Parathyroid adenoma (tissue), 2 donors: ENCODE measurements around the gene MYO19.
A peak's percentile ranks its signal among the peaks of the same experiment; 100 is the strongest.

ENCODE experiments used
- H2AFZ ChIP-seq: fragments of 300-600 bp; sonication (generic); one replicate; pipeline ENCODE4 v1.7.0; 2017; ENCODE audit warnings: antibody characterized with exemption, mild to moderate bottlenecking
- H3K27ac ChIP-seq: fragments of 300-600 bp; sonication (generic); one replicate; pipeline ENCODE4 v1.7.0; 2017
- H3K27me3 ChIP-seq: fragments of 300-600 bp; sonication (generic); one replicate; pipeline ENCODE4 v1.7.0; 2017; ENCODE audit warnings: low read length; ENCODE audit not compliant: control insufficient read depth, insufficient read depth
- H3K36me3 ChIP-seq: fragments of 300-600 bp; sonication (generic); one replicate; pipeline ENCODE4 v1.7.0; 2017; ENCODE audit warnings: low read length; ENCODE audit not compliant: control insufficient read depth, insufficient read depth
- H3K4me1 ChIP-seq: fragments of 300-600 bp; sonication (generic); one replicate; pipeline ENCODE4 v1.7.0; 2017; ENCODE audit warnings: control low read depth
- H3K4me2 ChIP-seq: fragments of 300-600 bp; sonication (generic); one replicate; pipeline ENCODE4 v1.7.0; 2017; ENCODE audit warnings: low read length
- H3K4me3 ChIP-seq: fragments of 300-600 bp; sonication (generic); one replicate; pipeline ENCODE4 v1.7.0; 2017; ENCODE audit warnings: low read depth, low read length
- H3K79me2 ChIP-seq: fragments of 300-600 bp; sonication (generic); one replicate; pipeline ENCODE4 v1.7.0; 2017; ENCODE audit warnings: control low read depth
- H3K9ac ChIP-seq: fragments of 300-600 bp; sonication (generic); one replicate; pipeline ENCODE4 v1.7.0; 2017; ENCODE audit warnings: mild to moderate bottlenecking
- H3K9me3 ChIP-seq: fragments of 300-600 bp; sonication (generic); one replicate; pipeline ENCODE4 v1.7.0; 2017; ENCODE audit warnings: low read length; ENCODE audit not compliant: control insufficient read depth
- TF ChIP-seq, protein P1 (sequence below): fragments of 300-600 bp; sonication (generic); IDR thresholded peaks from one replicate; pipeline ENCODE4 v1.7.0; 2017; ENCODE audit warnings: antibody characterized with exemption, mild to moderate bottlenecking
- donor health status: primary hyperparathyroidism.

MYO19 gene

DNA sequence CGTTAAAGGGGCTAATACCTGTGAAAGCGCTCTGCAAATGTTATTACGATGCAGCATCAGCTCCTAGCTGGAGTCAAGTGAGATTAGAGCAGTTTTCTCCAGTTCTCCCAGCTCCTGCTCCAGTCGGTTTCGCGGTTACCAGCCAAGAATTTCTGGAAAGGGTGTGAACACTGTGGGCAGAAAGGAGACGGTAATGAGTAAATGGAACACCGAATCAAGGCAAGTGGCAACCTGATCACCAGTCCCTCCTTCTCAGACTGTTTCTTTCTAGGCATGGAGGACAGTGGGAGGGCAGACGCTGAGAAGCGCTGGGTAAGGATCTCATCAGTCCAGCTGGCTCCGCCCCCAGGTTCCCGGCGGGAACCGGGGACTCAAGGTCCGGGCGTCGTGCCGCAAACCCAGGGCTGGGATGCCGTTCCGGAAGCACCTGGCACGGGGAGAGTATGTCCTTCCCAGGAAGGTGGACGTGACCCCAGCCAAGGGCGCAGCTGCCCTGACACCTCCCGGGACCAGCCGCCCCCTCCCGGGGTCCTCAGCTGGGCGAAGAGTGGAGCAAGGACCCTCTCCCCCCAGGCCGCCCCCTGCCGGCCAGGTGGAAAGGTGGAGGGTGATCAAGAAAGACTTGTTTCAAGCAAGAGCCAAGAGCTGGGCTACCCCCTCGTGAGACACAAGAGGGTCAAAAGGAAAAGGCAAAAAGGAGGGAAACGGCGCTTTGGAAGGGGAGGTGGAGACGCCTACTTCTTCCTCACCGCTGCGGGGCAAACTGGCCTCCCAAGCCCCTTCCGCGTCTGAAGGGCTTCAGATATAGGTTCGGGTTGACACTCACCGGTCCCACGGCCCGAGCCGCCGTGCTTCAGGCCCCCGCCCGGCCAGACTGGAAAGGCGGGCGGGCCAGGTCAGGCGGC lies 481 bp downstream of the MYO19 start:
- Histone ChIP-seq H3K9ac (peak overlapping the region; percentile 47), H3K79me2 (peaks cover 3% of the 10 kb centered on the region), H3K27me3 (no peaks in the 10 kb centered on the region), H3K36me3 (no peaks in the 10 kb centered on the region), H3K4me2 (peak overlapping the region; percentile 85), H3K27ac (peak overlapping the region; percentile 93), H3K4me1 (peaks cover 5% of the 10 kb centered on the region), H2AFZ (peak overlapping the region; percentile 95), H3K9me3 (no peaks in the 10 kb centered on the region), H3K4me3 (peak overlapping the region; percentile 80)
- TF ChIP-seq, protein P1, sequence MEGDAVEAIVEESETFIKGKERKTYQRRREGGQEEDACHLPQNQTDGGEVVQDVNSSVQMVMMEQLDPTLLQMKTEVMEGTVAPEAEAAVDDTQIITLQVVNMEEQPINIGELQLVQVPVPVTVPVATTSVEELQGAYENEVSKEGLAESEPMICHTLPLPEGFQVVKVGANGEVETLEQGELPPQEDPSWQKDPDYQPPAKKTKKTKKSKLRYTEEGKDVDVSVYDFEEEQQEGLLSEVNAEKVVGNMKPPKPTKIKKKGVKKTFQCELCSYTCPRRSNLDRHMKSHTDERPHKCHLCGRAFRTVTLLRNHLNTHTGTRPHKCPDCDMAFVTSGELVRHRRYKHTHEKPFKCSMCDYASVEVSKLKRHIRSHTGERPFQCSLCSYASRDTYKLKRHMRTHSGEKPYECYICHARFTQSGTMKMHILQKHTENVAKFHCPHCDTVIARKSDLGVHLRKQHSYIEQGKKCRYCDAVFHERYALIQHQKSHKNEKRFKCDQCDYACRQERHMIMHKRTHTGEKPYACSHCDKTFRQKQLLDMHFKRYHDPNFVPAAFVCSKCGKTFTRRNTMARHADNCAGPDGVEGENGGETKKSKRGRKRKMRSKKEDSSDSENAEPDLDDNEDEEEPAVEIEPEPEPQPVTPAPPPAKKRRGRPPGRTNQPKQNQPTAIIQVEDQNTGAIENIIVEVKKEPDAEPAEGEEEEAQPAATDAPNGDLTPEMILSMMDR: peak; percentile 54

DNA sequence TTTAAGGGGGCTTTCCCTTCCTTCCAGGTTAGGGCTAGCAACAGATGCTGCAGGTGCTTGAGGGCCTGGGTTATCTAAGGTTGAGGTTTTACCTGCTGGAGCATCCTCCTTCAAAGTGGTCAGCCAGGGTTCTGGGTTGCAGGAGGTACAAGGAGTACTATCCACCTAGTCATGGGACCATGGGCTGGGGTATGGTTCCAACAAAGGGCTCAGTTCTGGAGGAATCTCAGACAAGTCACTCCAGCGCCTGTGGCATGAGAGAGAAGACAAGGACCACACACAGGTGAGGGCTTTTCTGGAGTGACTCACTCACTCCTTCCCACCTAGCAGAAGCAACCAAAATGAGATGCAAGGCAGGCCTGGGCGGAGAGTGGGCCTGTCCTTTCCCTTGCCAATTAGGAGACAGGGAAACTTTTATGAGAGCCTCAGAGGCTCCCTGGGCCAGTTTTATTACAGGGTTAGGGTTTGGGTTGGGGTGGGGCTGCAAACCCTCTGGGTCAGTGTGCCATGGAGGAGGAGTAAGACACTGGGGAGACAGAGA lies 2.2 kb downstream of the MYO19 start:
- Histone ChIP-seq H3K36me3 (no peaks in the 10 kb centered on the region), H3K9ac (no peak overlapping the region)

DNA sequence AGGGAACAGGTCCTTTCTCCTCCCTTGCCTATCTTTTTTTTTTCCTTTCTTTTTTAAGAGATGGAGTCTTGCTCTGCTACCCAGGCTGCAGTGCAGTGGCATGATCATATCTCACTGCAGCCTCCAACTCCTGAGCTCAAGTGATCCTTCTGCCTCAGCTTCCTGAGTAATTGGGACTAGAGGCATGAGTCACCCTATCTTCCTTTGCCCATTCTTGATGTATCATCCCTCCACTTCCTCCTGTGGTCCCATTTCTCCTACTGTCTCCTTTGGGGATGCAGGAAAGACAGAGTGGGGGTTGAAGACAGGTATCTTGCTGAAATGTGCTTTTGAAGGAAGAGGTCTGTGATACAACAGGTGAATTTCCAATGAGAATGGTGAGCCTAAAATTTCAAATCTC lies 5.5 kb downstream of the MYO19 start:
- H3K27ac ChIP-seq: no peak overlapping the region
- H3K4me1 ChIP-seq: no peaks in the 10 kb centered on the region
- no peak overlapping the region for H2AFZ ChIP-seq
- H3K27me3 ChIP-seq: no peaks in the 10 kb centered on the region
- no peak overlapping the region for H3K4me3 ChIP-seq
- TF ChIP-seq, protein P1: no peak
- no peak overlapping the region for H3K4me2 ChIP-seq
- H3K9ac ChIP-seq: no peak overlapping the region
- no peaks in the 10 kb centered on the region for H3K9me3 ChIP-seq
- H3K36me3 ChIP-seq: no peaks in the 10 kb centered on the region
- H3K79me2 ChIP-seq: no peaks in the 10 kb centered on the region

More for the DNA sequence above, 2.2 kb downstream of the MYO19 start:
- no peaks in the 10 kb centered on the region for H3K27me3 ChIP-seq
- no peak overlapping the region for H3K27ac ChIP-seq
- peaks cover 5% of the 10 kb centered on the region for H3K4me1 ChIP-seq
- no peak overlapping the region for H2AFZ ChIP-seq
- TF ChIP-seq, protein P1: no peak
- H3K9me3 ChIP-seq: no peaks in the 10 kb centered on the region
- H3K4me2 ChIP-seq: no peak overlapping the region
- peaks cover 3% of the 10 kb centered on the region for H3K79me2 ChIP-seq
- H3K4me3 ChIP-seq: no peak overlapping the region

DNA sequence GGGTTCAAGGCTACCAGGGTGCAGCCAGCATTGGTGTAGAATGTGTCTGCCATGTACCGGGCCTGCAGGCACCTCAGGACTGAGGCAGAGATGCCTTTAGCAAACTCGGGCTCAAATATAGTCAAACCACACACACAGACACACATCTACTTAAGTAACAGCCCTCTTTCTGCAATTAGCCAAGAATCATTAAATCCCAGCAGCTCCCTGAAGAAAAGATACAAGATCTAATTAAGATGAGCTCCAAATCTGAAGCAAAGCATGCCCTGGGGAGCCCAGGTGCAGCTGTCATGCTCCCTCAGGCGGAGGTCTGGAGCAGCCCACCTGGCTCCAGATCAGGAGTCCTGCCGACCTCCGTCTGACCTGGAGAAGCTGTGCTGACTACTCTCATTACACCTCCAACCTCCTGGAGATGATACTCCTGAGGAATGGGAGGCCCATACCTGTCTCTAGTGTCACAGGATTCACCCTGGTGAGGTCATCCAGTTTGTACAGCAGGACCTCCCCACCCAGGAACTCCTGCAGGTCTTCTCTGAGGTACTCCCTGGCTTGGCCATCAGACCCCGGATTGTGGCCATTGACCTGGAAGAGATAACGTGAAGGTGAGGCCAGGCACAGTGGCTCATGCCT lies 6.9 kb downstream of the MYO19 start:
- Histone ChIP-seq H3K36me3 (no peaks in the 10 kb centered on the region), H3K27me3 (no peaks in the 10 kb centered on the region), H3K4me2 (no peak overlapping the region), H3K79me2 (no peaks in the 10 kb centered on the region), H3K9me3 (no peaks in the 10 kb centered on the region), H3K4me3 (no peak overlapping the region), H2AFZ (no peak overlapping the region), H3K27ac (no peak overlapping the region), H3K4me1 (no peaks in the 10 kb centered on the region), H3K9ac (no peak overlapping the region)
- TF ChIP-seq, protein P1: no peak
